SK-N-SH treated with all-trans-retinoic acid at 6 μM for 48 hours (cell line): ENCODE data around the gene DNAJB8.

ENCODE experiments used
- ATAC-seq: fragments of 200-7000 bp; cut with Tn5 transposase; 3 replicates; pipeline ENCODE4 v1.9.1; 2020; ENCODE audit warnings: mild to moderate bottlenecking, moderate library complexity
- CREB5 ChIP-seq: fragments of 250-450 bp; sonication (Bioruptor Pico); IDR thresholded peaks from 2 replicates; pipeline ENCODE4 v1.5.1; 2020; ENCODE audit warnings: low read depth, mild to moderate bottlenecking, moderate library complexity
- CSDC2 ChIP-seq: fragments of 250-450 bp; sonication (Bioruptor Pico); IDR thresholded peaks from 2 replicates; pipeline ENCODE4 v1.5.0; 2020; ENCODE audit warnings: mild to moderate bottlenecking, moderate library complexity
- ESRRG ChIP-seq: fragments of 250-450 bp; sonication (Bioruptor Pico); IDR thresholded peaks from 2 replicates; pipeline ENCODE4 v1.6.1; 2021; ENCODE audit warnings: mild to moderate bottlenecking
- GLIS3 ChIP-seq: fragments of 250-450 bp; sonication (Bioruptor Pico); IDR thresholded peaks from 2 replicates; pipeline ENCODE4 v1.5.0; 2020; ENCODE audit warnings: mild to moderate bottlenecking, moderate library complexity
- ISL1 ChIP-seq: fragments of 250-450 bp; sonication (Bioruptor Pico); IDR thresholded peaks from 2 replicates; pipeline ENCODE4 v2.1.2; 2022; ENCODE audit warnings: mild to moderate bottlenecking, moderate library complexity
- OSR1 ChIP-seq: fragments of 250-450 bp; sonication (Bioruptor Pico); IDR thresholded peaks from 2 replicates; pipeline ENCODE4 v1.8.0; 2022; ENCODE audit warnings: moderate library complexity, mild to moderate bottlenecking, inconsistent platforms
- PATZ1 ChIP-seq: fragments of 250-450 bp; sonication (Bioruptor Pico); IDR thresholded peaks from 2 replicates; pipeline ENCODE4 v1.8.0; 2020; ENCODE audit warnings: mild to moderate bottlenecking, moderate library complexity, borderline replicate concordance
- POU6F1 ChIP-seq: fragments of 250-450 bp; sonication (Bioruptor Pico); IDR thresholded peaks from 2 replicates; pipeline ENCODE4 v1.8.0; 2021; ENCODE audit warnings: low read depth, mild to moderate bottlenecking, moderate library complexity, borderline replicate concordance
- PPARA ChIP-seq: fragments of 250-450 bp; sonication (Bioruptor Pico); IDR thresholded peaks from 2 replicates; pipeline ENCODE4 v1.5.0; 2020; ENCODE audit warnings: mild to moderate bottlenecking, borderline replicate concordance
- RARB ChIP-seq: fragments of 250-450 bp; sonication (Bioruptor Pico); IDR thresholded peaks from 2 replicates; pipeline ENCODE4 v1.8.0; 2021; ENCODE audit warnings: mild to moderate bottlenecking, moderate library complexity
- TCF4 ChIP-seq: fragments of 250-450 bp; sonication (Bioruptor Pico); IDR thresholded peaks from 2 replicates; pipeline ENCODE4 v1.8.0; 2021; ENCODE audit warnings: mild to moderate bottlenecking, moderate library complexity, borderline replicate concordance
- TOX ChIP-seq: fragments of 250-450 bp; sonication (Bioruptor Pico); IDR thresholded peaks from 2 replicates; pipeline ENCODE4 v1.8.0; 2021; ENCODE audit warnings: mild to moderate bottlenecking, moderate library complexity, borderline replicate concordance
- ZFP3 ChIP-seq: fragments of 250-450 bp; sonication (Bioruptor Pico); IDR thresholded peaks from 2 replicates; pipeline ENCODE4 v1.5.0; 2020; ENCODE audit warnings: mild to moderate bottlenecking, moderate library complexity
- ZFP30 ChIP-seq: fragments of 450-650 bp; formaldehyde crosslinking; IDR thresholded peaks from 2 replicates; pipeline ENCODE4 v1.5.0; 2022; ENCODE audit warnings: mild to moderate bottlenecking, moderate library complexity
- ZNF565 ChIP-seq: fragments of 450-650 bp; formaldehyde crosslinking; conservative IDR thresholded peaks from 2 replicates; pipeline ENCODE4 v1.5.0; 2020; ENCODE audit warnings: low read depth, mild to moderate bottlenecking, moderate library complexity
- ZNF70 ChIP-seq: fragments of 450-650 bp; formaldehyde crosslinking; IDR thresholded peaks from 2 replicates; pipeline ENCODE4 v1.5.0; 2020; ENCODE audit warnings: mild to moderate bottlenecking, moderate library complexity
- ZNF8 ChIP-seq: fragments of 450-650 bp; formaldehyde crosslinking; IDR thresholded peaks from 2 replicates; pipeline ENCODE4 v1.5.0; 2020; ENCODE audit warnings: mild to moderate bottlenecking, moderate library complexity

DNAJB8 gene

GRCh38 chr3:128425142-128425845 is 41.4 kb downstream of the DNAJB8 start (continued):
- no peak for TF ChIP-seq POU6F1 (CRISPR knock-in tag)
- TF ChIP-seq TCF4 (CRISPR knock-in tag) = no peak
- TF ChIP-seq ZNF565 (CRISPR knock-in tag) = no peak
- TF ChIP-seq PATZ1 = no peak

DNA sequence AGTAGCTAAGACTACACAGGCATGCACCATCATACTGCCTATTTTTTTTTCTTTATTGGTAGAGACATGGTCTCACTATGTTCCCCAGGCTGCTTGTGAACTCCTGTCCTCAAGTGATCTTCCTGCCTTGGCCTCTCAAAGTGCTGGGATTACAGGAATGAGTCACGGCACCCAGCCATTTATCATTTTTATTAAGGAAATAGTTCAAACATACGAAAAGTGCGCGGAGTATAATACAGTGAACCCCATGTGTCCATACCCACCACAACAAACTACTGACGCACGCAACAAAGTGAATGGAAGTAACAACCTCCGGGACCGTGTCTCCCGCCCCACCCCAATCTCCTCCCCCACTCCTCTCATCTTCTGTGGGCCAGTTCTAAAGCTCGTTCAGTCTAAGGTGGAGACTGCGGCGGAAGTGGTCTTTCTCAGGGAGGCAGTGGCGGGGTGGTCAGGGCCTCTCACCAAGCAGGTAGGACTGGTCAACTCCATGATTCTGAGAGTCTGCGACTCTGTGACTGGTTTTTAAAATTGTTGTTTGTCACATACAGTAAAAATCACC is 42.1 kb downstream of the DNAJB8 start:
- TF ChIP-seq ZNF70 (CRISPR knock-in tag) = no peak
- TF ChIP-seq GLIS3 (CRISPR knock-in tag) = no peak
- ATAC-seq = no peak

- no peak for TF ChIP-seq GLIS3 (CRISPR knock-in tag)
- ATAC-seq = no peak
These were observed 43.1 kb downstream of the DNAJB8 start for GRCh38 chr3:128423525-128424147.

- TF ChIP-seq ESRRG (CRISPR knock-in tag) = no peak
- TF ChIP-seq PATZ1 = no peak
- no peak for TF ChIP-seq ZFP30 (CRISPR knock-in tag)
- TF ChIP-seq RARB (CRISPR knock-in tag) = no peak
- TF ChIP-seq ZFP3 (CRISPR knock-in tag) = no peak
- no peak for TF ChIP-seq ZNF8
- TF ChIP-seq TOX = no peak
- no peak for TF ChIP-seq CSDC2 (CRISPR knock-in tag)
- TF ChIP-seq CREB5 (CRISPR knock-in tag) = no peak
- TF ChIP-seq ISL1 (CRISPR knock-in tag) = no peak
- no peak for TF ChIP-seq PPARA (CRISPR knock-in tag)
- no peak for ATAC-seq
These were observed 43.7 kb downstream of the DNAJB8 start for GRCh38 chr3:128422762-128423524.

DNA sequence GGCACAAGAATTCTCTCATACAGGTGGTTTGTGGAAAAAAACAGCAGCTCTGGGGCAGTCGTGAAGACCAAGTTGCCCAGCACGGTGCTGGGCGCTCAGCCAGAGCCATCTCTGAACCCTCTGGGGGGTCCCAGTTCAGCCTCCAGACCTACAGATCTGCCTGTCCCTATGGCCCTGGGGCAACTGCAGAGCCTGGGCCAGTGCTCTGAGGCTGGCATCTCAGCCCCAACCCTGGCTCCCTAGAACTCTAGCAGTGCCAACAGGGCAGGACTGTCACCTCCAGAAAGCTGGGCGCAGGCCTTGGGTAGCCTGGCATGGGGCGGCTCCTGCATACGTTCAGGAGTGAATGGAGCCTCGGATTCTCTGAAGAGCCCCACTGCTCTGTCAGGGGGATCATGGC is 44.7 kb downstream of the DNAJB8 start:
- TF ChIP-seq OSR1 (CRISPR knock-in tag) (no peak), CREB5 (CRISPR knock-in tag) (no peak)
- ATAC-seq = no peak
